WTC11 (cell line): ENCODE results near the gene RBM4. TPM values are rescaled to one million over a fixed set of nuclear protein-coding genes. Genes with fewer than 3 reads are reported as not detected.
A peak's percentile ranks its signal among the peaks of the same experiment; 100 is the strongest.

Experiments
- ATF1 ChIP-seq: sonication (generic); formaldehyde crosslinking; IDR thresholded peaks from 2 replicates; pipeline ENCODE4 v1.8.1; 2023; ENCODE audit warnings: mild to moderate bottlenecking, moderate library complexity, missing genetic modification reagents
- ATF3 ChIP-seq: sonication (generic); formaldehyde crosslinking; conservative IDR thresholded peaks from 2 replicates; pipeline ENCODE4 v1.8.1; 2022; ENCODE audit warnings: mild to moderate bottlenecking, missing genetic modification reagents
- GABPB1 ChIP-seq: sonication (generic); formaldehyde crosslinking; IDR thresholded peaks from 2 replicates; pipeline ENCODE4 v1.8.1; 2023; ENCODE audit warnings: mild to moderate bottlenecking, missing genetic modification reagents
- GRHL2 ChIP-seq: fragments of 250-450 bp; sonication (Bioruptor Pico); IDR thresholded peaks from 2 replicates; pipeline ENCODE4 v1.8.0; 2022; ENCODE audit warnings: mild to moderate bottlenecking, moderate library complexity; ENCODE audit not compliant: insufficient replicate concordance, severe bottlenecking
- KAT7 ChIP-seq: sonication (generic); formaldehyde crosslinking; IDR thresholded peaks from 2 replicates; pipeline ENCODE4 v1.8.1; 2023; ENCODE audit warnings: missing genetic modification reagents, mild to moderate bottlenecking, borderline replicate concordance
- NR2C2 ChIP-seq: sonication (generic); formaldehyde crosslinking; IDR thresholded peaks from 2 replicates; pipeline ENCODE4 v1.8.0; 2022; ENCODE audit warnings: mild to moderate bottlenecking, missing genetic modification reagents
- RELA ChIP-seq: sonication (generic); formaldehyde crosslinking; IDR thresholded peaks from 2 replicates; pipeline ENCODE4 v1.8.1; 2022; ENCODE audit warnings: missing genetic modification reagents, mild to moderate bottlenecking, borderline replicate concordance
- STAT6 ChIP-seq: sonication (generic); formaldehyde crosslinking; conservative IDR thresholded peaks from 2 replicates; pipeline ENCODE4 v1.8.1; 2023; ENCODE audit warnings: mild to moderate bottlenecking, low read depth, missing genetic modification reagents, moderate library complexity
- ZNF121 ChIP-seq: sonication (generic); formaldehyde crosslinking; IDR thresholded peaks from 2 replicates; pipeline ENCODE4 v1.8.0; 2023; ENCODE audit warnings: missing genetic modification reagents
- ZNF219 ChIP-seq: sonication (generic); formaldehyde crosslinking; IDR thresholded peaks from 2 replicates; pipeline ENCODE4 v1.8.0; 2023; ENCODE audit warnings: missing genetic modification reagents, mild to moderate bottlenecking, borderline replicate concordance
- ZNF263 ChIP-seq: sonication (generic); formaldehyde crosslinking; IDR thresholded peaks from 2 replicates; pipeline ENCODE4 v1.8.1; 2022; ENCODE audit warnings: low read depth, mild to moderate bottlenecking, moderate library complexity, missing genetic modification reagents
- ZNF416 ChIP-seq: fragments of 250-450 bp; sonication (Bioruptor Pico); IDR thresholded peaks from 2 replicates; pipeline ENCODE4 v1.9.0; 2021; ENCODE audit warnings: mild to moderate bottlenecking, inconsistent platforms
- total RNA-seq: library from RNA; stranded (reverse); gene quantifications from 3 replicates; pipeline ENCODE4 v1.2.3, GENCODE V29; 2021
- TF ChIP-seq, protein P1 (sequence below): fragments of 250-450 bp; sonication (Bioruptor Pico); IDR thresholded peaks from 2 replicates; pipeline ENCODE4 v1.9.0; 2021; ENCODE audit warnings: mild to moderate bottlenecking
- TF ChIP-seq, protein P2 (sequence below): fragments of 250-450 bp; sonication (Bioruptor Pico); IDR thresholded peaks from 2 replicates; pipeline ENCODE4 v2.1.2; 2022; ENCODE audit warnings: mild to moderate bottlenecking, moderate library complexity
- TF ChIP-seq, protein P3 (sequence below): sonication (generic); formaldehyde crosslinking; IDR thresholded peaks from 2 replicates; pipeline ENCODE4 v1.8.0; 2022; ENCODE audit warnings: mild to moderate bottlenecking, missing genetic modification reagents
- TF ChIP-seq, protein P4 (sequence below): fragments of 250-450 bp; sonication (Bioruptor Pico); IDR thresholded peaks from 2 replicates; pipeline ENCODE4 v1.9.0; 2021; ENCODE audit warnings: mild to moderate bottlenecking
- TF ChIP-seq, protein P5 (sequence below): fragments of 250-450 bp; sonication (Bioruptor Pico); IDR thresholded peaks from 2 replicates; pipeline ENCODE4 v1.9.0; 2021; ENCODE audit warnings: mild to moderate bottlenecking, borderline replicate concordance

Gene RBM4
- total RNA-seq, 1 experiment from 2014 or later: 144 TPM

DNA sequence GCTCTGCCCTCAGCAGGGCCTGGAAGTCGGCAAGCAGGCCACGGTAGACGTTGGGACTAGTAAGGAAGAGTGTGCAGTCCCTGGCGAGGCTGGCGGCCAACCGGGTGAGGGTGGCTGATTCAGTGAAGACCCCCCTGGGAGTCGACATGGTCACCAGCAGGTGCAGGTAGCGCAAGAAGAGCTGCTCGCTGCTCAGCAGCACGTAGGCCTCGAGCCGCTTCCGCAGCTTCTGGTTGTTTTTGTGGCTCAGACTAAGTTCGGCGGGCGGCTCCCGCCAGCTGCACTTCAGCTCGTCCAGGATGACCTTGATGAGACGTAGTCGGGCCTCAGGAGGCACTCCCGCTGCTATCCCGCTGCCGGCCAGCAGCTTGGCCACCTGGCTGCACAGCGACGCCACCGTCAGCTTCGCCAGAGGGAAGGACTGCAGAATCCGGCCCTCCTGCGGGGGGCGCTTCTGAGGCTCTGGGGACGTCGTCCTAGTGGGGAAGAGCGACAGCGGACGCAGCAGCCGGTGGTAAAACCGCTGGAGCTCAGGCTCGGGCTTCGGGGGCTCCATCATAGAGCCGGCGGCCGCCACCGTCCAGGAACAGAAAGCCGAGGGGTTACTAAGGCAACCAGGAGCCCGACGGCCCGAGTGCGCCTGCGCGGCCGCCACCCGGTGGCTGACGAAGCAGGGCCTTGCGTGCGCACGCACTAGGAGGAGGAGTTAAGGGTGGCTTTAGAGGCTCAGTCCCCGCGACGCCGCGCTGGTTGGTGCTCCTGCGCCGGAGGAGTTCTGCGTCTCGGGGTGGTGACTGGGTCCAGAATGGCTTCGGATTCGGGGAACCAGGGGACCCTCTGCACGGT, 45.8 kb upstream of the RBM4 start, which contains the start of the genes CCDC87 and CCS (continued):
- TF ChIP-seq, protein P1, sequence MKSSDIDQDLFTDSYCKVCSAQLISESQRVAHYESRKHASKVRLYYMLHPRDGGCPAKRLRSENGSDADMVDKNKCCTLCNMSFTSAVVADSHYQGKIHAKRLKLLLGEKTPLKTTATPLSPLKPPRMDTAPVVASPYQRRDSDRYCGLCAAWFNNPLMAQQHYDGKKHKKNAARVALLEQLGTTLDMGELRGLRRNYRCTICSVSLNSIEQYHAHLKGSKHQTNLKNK: no peak
- TF ChIP-seq GRHL2 (CRISPR knock-in tag) (no peak), GABPB1 (peak; percentile 19; the same call in 1 of the 2 replicates), RELA (CRISPR knock-in tag) (no peak; the same call in 1 of the 2 replicates), ATF3 (CRISPR knock-in tag) (no peak), ZNF121 (no peak), KAT7 (CRISPR knock-in tag) (no peak), ZNF416 (no peak), STAT6 (CRISPR knock-in tag) (no peak), ATF1 (CRISPR knock-in tag) (no peak), NR2C2 (CRISPR knock-in tag) (no peak), ZNF263 (CRISPR knock-in tag) (peak; percentile 79), ZNF219 (CRISPR knock-in tag) (peak; percentile 46; the same call in 1 of the 2 replicates)
- TF ChIP-seq, protein P2, sequence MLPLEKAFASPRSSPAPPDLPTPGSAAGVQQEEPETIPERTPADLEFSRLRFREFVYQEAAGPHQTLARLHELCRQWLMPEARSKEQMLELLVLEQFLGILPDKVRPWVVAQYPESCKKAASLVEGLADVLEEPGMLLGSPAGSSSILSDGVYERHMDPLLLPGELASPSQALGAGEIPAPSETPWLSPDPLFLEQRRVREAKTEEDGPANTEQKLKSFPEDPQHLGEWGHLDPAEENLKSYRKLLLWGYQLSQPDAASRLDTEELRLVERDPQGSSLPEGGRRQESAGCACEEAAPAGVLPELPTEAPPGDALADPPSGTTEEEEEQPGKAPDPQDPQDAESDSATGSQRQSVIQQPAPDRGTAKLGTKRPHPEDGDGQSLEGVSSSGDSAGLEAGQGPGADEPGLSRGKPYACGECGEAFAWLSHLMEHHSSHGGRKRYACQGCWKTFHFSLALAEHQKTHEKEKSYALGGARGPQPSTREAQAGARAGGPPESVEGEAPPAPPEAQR: no peak
- TF ChIP-seq, protein P3, sequence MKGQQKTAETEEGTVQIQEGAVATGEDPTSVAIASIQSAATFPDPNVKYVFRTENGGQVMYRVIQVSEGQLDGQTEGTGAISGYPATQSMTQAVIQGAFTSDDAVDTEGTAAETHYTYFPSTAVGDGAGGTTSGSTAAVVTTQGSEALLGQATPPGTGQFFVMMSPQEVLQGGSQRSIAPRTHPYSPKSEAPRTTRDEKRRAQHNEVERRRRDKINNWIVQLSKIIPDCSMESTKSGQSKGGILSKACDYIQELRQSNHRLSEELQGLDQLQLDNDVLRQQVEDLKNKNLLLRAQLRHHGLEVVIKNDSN (CRISPR knock-in tag): peak; percentile 76
- TF ChIP-seq, protein P4, sequence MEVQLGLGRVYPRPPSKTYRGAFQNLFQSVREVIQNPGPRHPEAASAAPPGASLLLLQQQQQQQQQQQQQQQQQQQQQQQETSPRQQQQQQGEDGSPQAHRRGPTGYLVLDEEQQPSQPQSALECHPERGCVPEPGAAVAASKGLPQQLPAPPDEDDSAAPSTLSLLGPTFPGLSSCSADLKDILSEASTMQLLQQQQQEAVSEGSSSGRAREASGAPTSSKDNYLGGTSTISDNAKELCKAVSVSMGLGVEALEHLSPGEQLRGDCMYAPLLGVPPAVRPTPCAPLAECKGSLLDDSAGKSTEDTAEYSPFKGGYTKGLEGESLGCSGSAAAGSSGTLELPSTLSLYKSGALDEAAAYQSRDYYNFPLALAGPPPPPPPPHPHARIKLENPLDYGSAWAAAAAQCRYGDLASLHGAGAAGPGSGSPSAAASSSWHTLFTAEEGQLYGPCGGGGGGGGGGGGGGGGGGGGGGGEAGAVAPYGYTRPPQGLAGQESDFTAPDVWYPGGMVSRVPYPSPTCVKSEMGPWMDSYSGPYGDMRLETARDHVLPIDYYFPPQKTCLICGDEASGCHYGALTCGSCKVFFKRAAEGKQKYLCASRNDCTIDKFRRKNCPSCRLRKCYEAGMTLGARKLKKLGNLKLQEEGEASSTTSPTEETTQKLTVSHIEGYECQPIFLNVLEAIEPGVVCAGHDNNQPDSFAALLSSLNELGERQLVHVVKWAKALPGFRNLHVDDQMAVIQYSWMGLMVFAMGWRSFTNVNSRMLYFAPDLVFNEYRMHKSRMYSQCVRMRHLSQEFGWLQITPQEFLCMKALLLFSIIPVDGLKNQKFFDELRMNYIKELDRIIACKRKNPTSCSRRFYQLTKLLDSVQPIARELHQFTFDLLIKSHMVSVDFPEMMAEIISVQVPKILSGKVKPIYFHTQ (CRISPR knock-in tag): no peak
- TF ChIP-seq, protein P5, sequence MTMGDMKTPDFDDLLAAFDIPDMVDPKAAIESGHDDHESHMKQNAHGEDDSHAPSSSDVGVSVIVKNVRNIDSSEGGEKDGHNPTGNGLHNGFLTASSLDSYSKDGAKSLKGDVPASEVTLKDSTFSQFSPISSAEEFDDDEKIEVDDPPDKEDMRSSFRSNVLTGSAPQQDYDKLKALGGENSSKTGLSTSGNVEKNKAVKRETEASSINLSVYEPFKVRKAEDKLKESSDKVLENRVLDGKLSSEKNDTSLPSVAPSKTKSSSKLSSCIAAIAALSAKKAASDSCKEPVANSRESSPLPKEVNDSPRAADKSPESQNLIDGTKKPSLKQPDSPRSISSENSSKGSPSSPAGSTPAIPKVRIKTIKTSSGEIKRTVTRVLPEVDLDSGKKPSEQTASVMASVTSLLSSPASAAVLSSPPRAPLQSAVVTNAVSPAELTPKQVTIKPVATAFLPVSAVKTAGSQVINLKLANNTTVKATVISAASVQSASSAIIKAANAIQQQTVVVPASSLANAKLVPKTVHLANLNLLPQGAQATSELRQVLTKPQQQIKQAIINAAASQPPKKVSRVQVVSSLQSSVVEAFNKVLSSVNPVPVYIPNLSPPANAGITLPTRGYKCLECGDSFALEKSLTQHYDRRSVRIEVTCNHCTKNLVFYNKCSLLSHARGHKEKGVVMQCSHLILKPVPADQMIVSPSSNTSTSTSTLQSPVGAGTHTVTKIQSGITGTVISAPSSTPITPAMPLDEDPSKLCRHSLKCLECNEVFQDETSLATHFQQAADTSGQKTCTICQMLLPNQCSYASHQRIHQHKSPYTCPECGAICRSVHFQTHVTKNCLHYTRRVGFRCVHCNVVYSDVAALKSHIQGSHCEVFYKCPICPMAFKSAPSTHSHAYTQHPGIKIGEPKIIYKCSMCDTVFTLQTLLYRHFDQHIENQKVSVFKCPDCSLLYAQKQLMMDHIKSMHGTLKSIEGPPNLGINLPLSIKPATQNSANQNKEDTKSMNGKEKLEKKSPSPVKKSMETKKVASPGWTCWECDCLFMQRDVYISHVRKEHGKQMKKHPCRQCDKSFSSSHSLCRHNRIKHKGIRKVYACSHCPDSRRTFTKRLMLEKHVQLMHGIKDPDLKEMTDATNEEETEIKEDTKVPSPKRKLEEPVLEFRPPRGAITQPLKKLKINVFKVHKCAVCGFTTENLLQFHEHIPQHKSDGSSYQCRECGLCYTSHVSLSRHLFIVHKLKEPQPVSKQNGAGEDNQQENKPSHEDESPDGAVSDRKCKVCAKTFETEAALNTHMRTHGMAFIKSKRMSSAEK: no peak
- TF ChIP-seq, all 79 proteins: peak for 34
